NCI-H345 treated with DMSO at 0.1 percent for 48 hours (cell line): ENCODE measurements around the gene MPHOSPH9.

Experiments
- DNase-seq: peaks from one replicate; lab custom pipeline; 2025; ENCODE audit not compliant: unreplicated experiment; lab: John Stamatoyannopoulos, UW

The MPHOSPH9 gene

GRCh38 chr12:123131291-123131832 is 101.6 kb downstream of the MPHOSPH9 start:
- no peak for DNase-seq

- DNase-seq: no peak
These were observed 103.3 kb downstream of the MPHOSPH9 start for GRCh38 chr12:123129621-123130020.

- DNase-seq: peak; percentile 62
These were observed 105.8 kb downstream of the MPHOSPH9 start for GRCh38 chr12:123127182-123127495.

- no peak for DNase-seq
These were observed 106.4 kb downstream of the MPHOSPH9 start for GRCh38 chr12:123126294-123127181.

GRCh38 chr12:123122626-123123025 is 110.3 kb downstream of the MPHOSPH9 start:
- DNase-seq: no peak

- no peak for DNase-seq
These were observed 111.3 kb downstream of the MPHOSPH9 start for GRCh38 chr12:123121670-123122069.

- peak; percentile 86 for DNase-seq
These were observed 112.3 kb downstream of the MPHOSPH9 start for GRCh38 chr12:123120452-123121166.

- no peak for DNase-seq
These were observed 113.1 kb downstream of the MPHOSPH9 start for GRCh38 chr12:123119808-123120207.

- no peak for DNase-seq
These were observed 114.4 kb downstream of the MPHOSPH9 start for GRCh38 chr12:123118497-123118896.

GRCh38 chr12:123115409-123116121 is 117.4 kb downstream of the MPHOSPH9 start:
- no peak for DNase-seq

- DNase-seq: no peak
These were observed 118.4 kb downstream of the MPHOSPH9 start for GRCh38 chr12:123114304-123115083.

- no peak for DNase-seq
These were observed 119.9 kb downstream of the MPHOSPH9 start for GRCh38 chr12:123113026-123113425.

- DNase-seq: no peak
These were observed 121.3 kb downstream of the MPHOSPH9 start for GRCh38 chr12:123111498-123112165.

GRCh38 chr12:123109319-123109772 is 123.6 kb downstream of the MPHOSPH9 start:
- DNase-seq: no peak

- no peak for DNase-seq
These were observed 124.3 kb downstream of the MPHOSPH9 start for GRCh38 chr12:123108682-123109066.

- DNase-seq: no peak
These were observed 124.8 kb downstream of the MPHOSPH9 start for GRCh38 chr12:123107926-123108681.

- DNase-seq: no peak
These were observed 126.1 kb downstream of the MPHOSPH9 start for GRCh38 chr12:123106640-123107359.

- DNase-seq: peak; percentile 88
These were observed 127.6 kb downstream of the MPHOSPH9 start for GRCh38 chr12:123105211-123105826.
